Hepatocyte (in vitro differentiated cells): ENCODE results near the gene STYX.

Source experiments
- CTCF ChIP-seq: fragments of 200-600 bp; sonication (generic); IDR thresholded peaks from 2 replicates; pipeline ENCODE4 v1.5.1; 2016; ENCODE audit warnings: antibody characterized with exemption, mild to moderate bottlenecking; ENCODE audit not compliant: poor library complexity
- EZH2 ChIP-seq: fragments of 200-600 bp; sonication (generic); IDR thresholded peaks from 2 replicates; pipeline ENCODE4 v1.6.1; 2016; ENCODE audit warnings: antibody characterized with exemption, mild to moderate bottlenecking, borderline replicate concordance

GRCh38 chr14:52801014-52801712, 71.2 kb downstream of the STYX start:
- no peak for TF ChIP-seq CTCF
- TF ChIP-seq EZH2, result no peak
